HG03060 (cell line): ENCODE results near the gene NHLH1.
"Not testable (repeated sequence)": the region's sequence is repeated elsewhere in the genome, so short reads cannot be mapped to it uniquely, and the experiment has no call there.

Experiments used
- ATAC-seq: cut with Tn5 transposase; IDR thresholded peaks from one replicate; pipeline ENCODE4 v1.9.1; 2021; ENCODE audit warnings: low read depth, moderate number of reproducible peaks; ENCODE audit not compliant: unreplicated experiment

NHLH1 gene

DNA sequence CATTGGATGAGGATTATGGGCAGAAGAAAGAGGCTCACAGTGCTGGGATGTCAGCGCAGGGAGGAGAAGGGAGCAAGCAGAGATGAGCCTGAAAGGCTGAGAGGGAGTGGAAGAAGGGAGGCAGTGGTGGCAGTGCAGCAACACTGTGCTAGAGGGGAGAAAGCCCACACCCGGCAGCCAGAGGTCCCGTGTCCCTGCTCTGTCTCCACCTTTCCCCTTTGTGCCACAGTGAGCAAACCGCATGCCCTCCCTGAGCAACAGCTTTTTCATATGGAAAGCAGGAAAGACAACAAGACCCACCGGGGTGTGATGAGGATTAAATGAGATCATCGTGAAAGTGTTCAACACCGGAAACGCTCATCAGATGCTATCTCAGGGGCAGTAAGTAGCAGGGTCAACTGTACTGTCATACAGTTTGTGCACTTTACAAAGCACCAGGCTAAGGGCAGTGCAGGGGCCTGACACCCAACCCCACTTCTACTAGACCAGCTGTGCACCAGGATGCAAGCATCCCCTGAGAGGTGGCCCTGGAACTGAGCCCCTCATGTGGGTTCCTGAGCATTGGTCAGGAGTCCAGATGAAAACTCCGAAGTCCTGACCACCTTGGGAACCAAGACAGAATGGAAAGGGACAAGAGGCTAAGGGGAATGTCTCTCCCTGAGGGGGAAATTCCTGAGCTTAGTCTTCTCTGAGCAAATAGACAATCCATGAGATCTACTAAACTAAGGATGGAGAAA lies 9.1 kb downstream of the NHLH1 start:
- ATAC-seq, result no peak

DNA sequence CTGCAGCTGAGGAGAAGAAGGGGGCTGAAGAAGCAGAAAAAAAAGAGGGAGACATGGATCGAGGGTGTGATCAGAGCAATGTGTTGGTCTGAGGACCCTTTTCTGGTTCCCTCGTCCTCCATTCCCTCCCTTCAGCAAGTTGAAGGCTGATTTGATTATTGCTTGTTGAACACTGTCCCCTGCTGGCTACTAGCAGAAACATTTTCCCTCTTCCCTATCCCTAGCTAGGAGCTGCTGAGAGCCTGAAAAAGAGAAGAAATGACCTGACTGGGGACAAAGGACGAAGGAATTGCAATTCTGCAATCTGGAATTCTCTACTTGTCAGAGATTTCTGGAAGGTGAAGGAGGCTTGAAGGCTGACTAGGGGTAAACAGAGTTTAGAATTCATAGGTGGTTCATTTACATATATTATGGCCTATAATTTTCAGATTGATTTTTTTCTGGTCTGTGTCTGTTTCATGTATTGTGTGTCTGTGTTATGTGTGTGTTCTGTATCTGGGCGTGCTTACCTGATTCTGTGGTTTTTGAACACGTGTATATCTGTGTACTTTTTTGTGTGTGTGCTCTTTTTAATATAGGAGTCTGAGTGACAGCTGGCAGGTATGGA lies 9.8 kb downstream of the NHLH1 start:
- no peak for ATAC-seq

DNA sequence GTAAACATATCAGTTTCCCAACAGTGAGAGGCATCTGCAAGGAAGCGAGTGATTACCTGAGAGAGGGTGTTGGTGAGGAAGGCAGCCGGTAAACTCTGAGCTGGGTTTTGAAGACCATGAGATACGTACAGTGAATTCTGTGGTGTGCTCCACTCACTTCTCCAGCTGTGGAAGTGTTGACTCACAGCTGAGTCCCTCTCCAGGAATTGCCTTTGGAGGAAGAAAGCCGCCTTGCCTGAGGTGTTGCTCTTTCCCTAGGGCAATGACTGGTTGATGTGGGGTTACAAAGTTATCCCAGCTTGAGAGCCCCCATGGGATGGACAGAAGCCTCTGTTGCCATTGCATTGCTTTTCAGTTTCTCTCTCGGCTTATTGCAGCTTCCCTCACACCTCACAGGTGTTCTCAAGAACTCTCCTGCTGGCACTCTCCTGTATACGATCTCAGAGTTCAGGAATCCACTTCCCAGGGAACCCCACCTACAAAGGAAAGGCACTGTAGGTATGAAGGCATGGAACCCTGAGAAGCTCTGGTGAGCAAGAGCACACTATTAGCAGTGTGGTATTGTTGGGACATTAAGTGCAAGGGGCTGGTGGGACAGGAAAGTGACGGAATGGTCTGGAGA lies 10.8 kb downstream of the NHLH1 start:
- ATAC-seq, result no peak

DNA sequence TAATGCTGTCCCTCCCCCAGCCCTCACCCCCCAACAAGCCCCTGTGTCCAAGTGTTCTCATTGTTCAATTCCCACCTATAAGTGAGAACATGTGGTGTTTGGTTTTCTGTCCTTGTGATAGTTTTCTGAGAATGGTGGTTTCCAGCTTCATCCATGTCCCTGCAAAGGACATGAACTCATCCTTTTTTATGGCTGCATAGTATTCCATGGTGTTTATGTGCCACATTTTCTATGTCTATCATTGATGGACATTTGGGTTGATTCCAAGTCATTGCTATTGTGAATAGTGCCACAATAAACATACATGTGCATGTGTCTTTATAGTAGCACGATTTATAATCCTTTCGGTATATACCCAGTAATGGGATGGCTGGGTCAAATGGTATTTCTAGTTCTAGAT lies 17.9 kb downstream of the NHLH1 start:
- ATAC-seq, result not testable (repeated sequence)

DNA sequence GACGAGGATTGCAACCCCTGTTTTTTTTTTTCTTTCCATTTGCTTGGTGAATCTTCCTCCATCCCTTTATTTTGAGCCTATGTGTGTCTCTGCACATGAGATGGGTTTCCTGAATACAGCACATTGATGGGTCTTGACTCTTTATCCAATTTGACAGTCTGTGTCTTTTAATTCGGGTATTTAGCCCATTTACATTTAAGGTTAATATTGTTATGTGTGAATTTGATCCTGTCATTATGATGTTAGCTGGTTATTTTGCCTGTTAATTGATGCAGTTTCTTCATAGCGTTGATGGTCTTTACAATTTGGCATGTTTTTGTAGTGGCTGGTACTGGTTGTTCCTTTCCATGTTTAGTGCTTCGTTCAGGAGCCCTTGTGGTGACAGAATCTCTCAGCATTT lies 21.5 kb downstream of the NHLH1 start:
- ATAC-seq, result not testable (repeated sequence)

DNA sequence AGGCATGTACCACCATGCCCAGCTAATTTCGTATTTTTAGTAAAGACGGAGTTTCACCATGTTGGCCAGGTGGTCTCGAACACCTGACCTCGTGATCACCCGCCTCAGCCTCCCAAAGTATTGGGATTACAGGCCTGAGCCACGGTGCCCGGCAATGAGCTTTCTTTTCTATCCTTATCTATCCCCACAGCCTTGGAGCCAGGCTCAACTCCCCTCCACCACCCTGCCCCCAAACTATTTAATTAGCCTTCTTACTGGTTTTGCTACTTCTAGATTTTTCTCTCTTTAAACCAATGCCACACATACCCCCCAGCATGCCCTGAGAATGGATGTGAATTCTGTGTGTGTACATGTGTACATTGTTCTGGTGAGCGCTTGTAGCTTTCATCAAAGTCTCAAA lies 27.8 kb downstream of the NHLH1 start:
- ATAC-seq, result no peak

DNA sequence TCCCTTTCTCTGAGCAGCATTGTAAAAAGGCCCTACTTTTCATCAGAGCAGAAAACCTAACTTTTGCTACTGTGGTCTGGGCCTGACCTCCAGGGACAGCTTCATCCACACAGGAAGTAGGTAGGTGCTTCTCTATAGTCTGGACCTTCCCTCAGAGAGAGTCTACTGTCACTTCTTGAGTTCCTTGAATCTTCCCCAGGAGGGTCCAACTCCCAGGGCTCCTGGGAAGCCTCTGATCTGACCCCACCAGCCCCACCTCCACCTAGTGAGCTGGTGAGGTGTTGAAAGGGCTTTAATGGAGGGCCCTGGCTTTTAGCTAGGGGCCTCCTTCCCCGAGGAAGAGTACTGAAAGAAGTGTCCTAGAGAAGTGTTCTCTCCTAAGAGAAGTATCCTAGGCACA lies 30.8 kb downstream of the NHLH1 start:
- no peak for ATAC-seq

DNA sequence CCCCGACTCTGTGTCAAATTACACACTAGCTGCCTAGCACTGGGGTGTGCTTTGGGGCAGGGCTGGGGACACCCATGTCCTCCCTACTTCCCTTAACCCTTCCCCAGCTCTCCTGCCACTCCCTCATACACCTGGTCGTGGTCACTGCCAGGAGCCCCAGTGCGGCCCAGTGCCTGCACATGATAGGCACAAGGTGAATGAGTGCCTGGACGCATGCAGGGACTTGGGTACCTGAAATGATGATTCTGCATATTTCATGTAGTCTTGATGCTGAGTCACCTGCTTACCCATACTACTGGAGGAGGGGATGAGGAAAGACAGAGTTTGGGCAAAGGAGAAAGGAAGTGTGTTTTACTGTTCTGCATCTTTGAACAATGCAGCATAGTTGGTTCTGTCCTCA lies 32.0 kb downstream of the NHLH1 start:
- ATAC-seq, result no peak

DNA sequence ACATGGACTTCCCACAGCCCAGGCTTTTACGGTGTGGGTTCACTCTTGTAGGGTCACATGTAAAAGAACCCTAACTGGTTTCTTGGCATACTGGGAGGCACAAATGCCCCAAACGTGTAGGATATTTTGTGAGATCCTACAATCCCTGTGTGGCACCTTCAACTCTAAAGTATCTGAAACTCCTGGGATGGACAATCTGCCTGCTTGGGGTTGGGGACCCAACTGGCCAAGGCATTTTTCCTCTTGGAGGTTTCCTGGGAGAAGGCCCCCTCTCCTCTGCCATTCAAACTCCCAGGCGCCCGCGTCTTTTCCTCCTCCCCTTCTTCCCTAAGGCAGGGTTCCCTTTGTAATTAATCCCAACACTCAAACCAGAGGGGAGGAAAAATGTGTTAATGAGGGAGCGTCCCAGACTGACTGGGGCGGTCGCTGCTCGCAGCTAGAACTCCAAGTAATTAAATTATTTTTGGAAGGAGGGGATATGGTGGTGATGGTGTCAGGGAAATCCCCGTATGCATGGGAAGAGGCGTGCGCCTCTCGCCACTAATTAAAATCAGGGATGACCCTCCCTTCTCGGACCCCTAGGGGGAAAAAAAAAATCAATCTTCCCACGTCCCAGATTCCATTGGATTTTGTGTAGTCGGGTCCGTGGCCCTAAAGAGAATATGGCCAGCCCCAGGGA lies 32.8 kb downstream of the NHLH1 start:
- no peak for ATAC-seq

DNA sequence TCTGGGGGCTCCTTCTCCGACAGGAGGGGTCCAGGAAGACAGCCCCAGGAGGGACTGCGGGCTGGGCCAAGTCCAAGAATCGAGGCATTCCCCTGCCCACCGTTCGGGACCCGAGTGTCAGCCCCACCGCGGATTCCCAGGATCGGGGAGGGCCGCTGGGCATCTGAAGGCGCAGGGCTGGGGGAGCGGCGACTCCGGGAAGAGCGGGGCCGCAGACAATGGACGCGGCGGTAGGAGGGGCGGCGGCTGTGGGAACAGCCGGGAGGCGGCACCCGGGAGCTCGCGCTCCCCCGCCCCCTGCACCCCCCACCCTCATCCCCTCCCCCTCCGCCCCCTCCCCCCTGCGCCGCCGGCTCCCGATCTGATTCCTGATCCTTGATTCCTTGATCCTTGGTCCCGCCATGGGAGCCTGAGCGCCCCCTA lies 33.4 kb downstream of the NHLH1 start, which contains the start of gene VANGL2:
VANGL2 (plus strand) TSS at position 342 of the 423 bp plus-strand sequence. CDS start 15,274 bp downstream, outside the sequence.
- ATAC-seq, result no peak

DNA sequence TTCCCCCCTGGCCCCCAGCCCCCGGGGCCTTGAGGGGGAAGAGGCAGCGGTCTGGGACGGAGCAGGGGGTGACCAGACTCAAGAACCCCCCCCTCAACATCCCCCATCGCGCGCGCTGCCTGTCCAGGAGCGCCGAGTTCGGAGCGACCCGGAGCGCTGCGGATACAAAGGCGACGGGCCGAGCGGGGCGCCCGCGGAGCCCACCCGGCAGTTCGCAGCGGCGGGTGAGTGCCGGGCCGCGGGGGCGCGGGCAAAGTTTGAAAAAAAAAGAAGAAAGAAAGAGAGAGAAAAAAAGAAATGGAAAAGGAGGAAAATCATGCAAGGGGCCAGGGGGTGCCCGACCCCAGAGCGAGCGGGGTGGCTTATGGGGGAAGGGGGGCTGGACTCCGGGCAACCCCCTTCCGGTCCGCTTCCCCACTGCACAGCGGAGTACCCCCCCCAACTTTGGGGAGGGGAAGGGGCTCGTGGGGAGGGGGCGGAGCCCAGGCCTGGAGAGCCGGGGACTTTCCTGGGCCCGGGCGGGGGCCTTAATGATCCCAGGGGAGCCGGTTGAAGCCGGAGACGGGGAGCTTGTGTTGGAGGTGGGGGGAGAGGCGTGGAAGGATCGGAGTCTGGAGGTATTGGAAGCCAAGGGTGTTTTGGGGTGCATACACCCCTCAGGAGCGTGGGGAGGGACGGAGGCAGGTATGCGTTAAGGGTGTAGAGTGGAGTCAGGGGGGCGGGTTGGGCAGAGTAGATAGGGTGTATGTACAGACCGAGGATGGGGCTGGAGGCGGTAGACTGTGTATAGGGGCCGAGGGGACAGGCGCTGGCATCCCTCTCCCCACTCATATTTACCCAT lies 34.0 kb downstream of the NHLH1 start:
- no peak for ATAC-seq

DNA sequence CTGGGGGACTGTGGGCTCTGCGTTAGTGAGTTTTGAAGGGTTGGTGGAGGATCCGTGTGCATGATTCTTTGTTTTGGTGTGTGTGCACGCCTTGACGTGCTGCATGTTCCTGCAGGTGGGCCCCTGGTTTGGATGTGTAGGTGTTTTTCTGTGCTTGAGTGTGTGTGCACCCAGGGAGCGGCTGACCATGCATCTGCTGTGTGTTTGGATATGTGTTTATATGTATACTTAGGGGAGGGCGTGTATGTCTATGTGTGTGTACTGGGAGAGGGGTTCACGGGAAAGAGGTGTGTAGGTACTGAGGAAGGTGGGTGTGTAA lies 34.6 kb downstream of the NHLH1 start:
- no peak for ATAC-seq

DNA sequence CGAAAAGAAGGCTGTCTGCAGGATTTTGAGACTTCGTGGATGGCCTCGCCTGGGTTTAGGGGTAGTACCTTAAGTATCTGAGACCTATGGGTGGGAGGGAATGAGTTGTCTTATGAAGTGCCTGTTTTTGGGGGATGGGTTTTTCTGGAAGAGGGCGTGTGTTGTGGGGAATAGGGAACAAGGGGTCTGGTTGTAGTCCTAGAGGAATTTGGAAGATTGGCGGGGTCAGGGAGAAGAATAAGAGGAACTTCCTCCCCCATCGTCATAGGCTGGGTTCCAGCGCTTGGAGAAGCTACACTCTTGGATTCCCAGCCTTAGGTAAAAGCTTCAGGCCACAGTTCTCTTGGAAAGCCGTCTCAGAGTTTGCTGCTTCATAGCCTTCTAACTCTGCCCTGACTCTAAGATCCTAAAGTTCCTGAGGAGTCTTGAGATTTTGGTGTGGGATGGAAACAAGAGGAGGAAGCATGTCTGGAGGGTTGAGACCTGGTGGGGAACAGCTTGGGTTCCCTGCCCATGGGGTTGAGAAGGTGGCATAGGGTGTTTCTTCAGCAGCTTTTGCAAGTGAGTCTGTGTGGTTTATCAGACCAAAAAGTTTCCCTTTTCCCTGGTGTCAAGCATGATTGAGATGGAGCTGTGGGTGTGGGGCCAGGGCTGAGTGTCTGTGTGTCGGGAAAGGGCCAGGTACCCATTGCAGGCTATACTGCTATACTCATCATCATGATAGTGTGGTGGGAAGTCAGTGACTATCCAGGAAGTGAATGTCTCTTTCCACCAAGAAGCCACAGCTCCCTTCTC lies 35.3 kb downstream of the NHLH1 start:
- no peak for ATAC-seq

DNA sequence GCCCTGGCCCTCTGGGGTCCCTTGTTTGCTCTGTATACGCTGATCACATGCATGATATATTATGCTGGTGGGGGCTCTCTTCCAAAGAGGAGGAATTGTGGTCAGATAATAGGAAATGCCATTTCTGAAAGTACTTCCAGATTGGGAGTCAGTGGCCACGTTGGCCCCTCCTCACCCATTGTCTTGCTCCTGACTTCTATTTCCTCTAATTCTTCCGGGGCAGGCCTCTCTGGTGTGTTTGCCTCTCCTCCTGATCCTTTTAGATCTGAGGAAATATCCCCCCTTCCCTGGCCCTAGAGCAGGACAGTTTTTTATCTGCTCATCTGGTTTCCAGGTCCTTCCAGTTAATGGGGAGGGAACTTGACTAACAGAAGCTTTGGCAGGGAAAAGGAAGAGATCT lies 36.4 kb downstream of the NHLH1 start:
- no peak for ATAC-seq

DNA sequence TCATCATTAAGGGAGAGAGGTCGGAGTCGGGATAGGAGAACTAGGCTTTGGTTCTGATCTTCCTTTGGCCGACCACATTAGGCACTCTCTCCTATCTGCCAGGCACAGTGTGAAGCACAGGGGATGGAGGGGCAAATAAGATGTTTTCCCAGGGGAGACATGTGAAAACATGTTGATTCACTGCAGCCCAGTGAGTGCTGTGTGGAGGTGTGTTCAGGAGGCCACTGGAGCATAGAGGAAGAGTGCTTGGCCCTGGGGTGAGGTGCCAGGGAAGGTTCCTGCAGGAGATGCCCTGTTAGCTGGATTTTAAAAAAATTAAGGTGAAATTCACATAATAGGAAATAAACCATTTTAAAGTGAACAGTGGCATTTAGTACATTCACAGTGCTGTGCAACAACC lies 37.2 kb downstream of the NHLH1 start:
- ATAC-seq, result no peak

DNA sequence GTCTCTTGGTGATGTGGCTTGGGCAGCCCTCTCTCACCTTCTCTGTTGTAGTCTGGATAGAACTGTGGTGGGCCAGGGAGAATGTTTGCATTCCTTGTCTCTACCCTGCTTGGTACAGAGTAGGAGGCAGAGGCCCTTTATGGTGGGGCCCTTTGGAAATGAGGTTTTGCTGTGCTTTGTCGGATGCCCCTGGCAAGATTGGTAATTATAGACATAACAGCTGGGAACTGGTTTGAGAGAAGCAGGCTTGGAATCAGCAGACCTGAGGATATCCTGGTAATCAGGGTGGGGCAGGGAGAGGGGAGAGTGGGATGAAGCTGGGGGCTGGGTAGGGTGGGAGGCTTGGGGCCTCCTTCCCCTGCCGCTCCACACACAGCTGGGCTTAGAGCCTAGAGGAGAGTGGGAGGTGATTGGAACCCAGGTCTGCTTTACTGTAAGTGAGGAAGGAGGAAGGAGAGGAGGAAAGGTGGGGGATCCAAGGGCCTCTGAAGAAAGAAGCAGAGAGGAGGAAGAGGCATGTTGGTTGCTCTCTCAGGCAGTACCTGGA lies 38.5 kb downstream of the NHLH1 start:
- no peak for ATAC-seq

DNA sequence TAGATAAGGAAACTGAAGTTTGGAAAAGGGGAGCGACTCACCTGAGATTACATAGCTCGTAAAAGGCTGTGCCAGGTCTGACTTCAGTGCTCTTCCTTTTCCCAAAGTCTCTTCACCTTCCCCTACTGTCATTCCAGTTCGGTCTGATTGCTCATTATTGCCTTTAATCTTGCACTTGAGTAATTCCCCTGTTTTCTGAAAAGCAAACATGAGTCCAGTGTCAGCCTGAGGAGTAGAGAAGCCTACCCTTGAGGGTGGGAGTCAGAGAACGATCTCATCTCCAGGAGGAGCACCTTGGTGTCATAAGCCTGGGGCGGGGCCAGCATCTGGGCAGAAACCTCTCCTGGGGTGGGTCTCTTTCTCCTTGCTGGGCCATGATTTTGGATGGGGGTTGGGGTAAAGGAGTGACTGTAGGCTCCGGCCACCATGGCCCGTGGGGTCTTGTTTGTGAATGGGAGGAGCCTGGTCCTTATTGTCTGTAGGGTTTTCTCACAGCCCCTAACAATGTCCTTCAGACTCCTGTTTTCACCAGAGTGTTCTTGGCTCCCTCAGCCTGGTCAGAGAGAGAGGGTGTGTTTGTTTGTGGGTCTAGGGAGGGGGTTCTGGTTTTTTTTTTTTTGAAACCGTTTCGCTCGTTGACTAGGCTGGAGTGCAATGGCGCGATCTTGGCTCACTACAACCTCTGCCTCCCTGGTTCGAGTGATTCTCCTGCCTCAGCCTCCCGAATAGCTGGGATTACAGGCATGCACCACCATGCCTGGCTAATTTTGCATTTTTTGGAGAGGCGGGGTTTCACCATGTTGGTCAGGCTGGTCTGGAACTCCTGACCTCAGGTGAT lies 39.5 kb downstream of the NHLH1 start:
- no peak for ATAC-seq
